Endothelial cell (in vitro differentiated cells): ENCODE results near the gene EHMT1. TPM values are rescaled to one million over a fixed set of nuclear protein-coding genes. Genes with fewer than 3 reads are reported as not detected.

ENCODE experiments used
- DNase-seq: peaks from one replicate; pipeline ENCODE4 v3.0.0; 2021; ENCODE audit warnings: low spot score
- H3K27ac Mint-ChIP-seq: one replicate; pipeline ENCODE4 v1.8.0; 2021; ENCODE audit warnings: mixed read lengths, inconsistent platforms; ENCODE audit not compliant: unreplicated experiment
- H3K27me3 Mint-ChIP-seq: one replicate; pipeline ENCODE4 v1.8.0; 2021; ENCODE audit warnings: mild to moderate bottlenecking, moderate library complexity, mixed read lengths, inconsistent platforms; ENCODE audit not compliant: unreplicated experiment
- H3K36me3 Mint-ChIP-seq: one replicate; pipeline ENCODE4 v1.8.0; 2021; ENCODE audit warnings: mild to moderate bottlenecking, low read depth, mixed read lengths, inconsistent platforms; ENCODE audit not compliant: unreplicated experiment
- H3K4me1 Mint-ChIP-seq: one replicate; pipeline ENCODE4 v1.8.0; 2021; ENCODE audit warnings: mild to moderate bottlenecking, mixed read lengths, inconsistent platforms; ENCODE audit not compliant: unreplicated experiment
- H3K4me3 Mint-ChIP-seq: one replicate; pipeline ENCODE4 v1.8.0; 2021; ENCODE audit warnings: mild to moderate bottlenecking, mixed read lengths, inconsistent platforms; ENCODE audit not compliant: unreplicated experiment
- H3K9me3 Mint-ChIP-seq: one replicate; pipeline ENCODE4 v1.8.0; 2021; ENCODE audit warnings: mixed read lengths, inconsistent platforms; ENCODE audit not compliant: unreplicated experiment
- total RNA-seq: library from RNA; stranded (reverse); fragmentation: NEBNext Ultra II Directional; extraction: Animal tissue kit (Norgen Biotek cat#: 25700); gene quantifications from one replicate; pipeline ENCODE4 v1.2.1, GENCODE V29; 2021; ENCODE audit not compliant: unreplicated experiment
- TF ChIP-seq, protein P1 (sequence below): fragments of 200-600 bp; sonication (generic); IDR thresholded peaks from one replicate; pipeline ENCODE4 v1.5.0; 2021; ENCODE audit warnings: antibody characterized with exemption; ENCODE audit not compliant: unreplicated experiment

Gene EHMT1
- total RNA-seq, 1 donor from 2014 or later: 120 TPM

DNA sequence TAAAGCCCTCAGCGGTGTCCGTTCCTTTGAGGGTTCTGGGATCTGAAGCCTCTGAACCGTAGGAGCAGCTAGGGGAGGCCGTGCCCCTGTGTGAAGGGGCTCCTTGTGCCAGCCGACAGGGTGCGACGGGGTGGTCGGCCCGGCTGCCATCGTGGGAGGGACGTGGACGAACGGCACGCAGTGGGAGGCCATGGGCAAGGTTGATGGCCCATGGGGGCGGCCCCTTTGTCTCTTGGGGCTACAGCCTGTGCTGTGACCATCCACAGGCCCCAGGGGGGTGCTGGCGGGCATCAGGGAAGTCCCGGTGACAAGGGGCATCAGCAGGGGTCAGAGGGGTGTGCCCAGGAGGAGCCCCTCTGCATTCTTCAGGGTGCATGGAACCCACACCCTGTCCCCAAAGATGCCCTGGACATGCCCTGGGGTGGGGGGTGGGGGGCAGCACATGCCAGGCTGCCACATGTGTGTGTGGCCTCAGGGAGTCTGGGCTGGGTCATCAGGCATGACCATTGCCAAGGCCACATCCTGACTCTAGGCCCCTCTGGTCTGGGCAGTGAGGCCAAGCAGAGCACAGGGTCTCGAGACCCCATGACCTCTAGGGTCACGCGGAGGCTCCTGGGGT lies 209.2 kb downstream of the EHMT1 start:
- peaks cover 4% of the 10 kb centered on the region for H3K27me3 Mint-ChIP-seq
- no peaks in the 10 kb centered on the region for H3K9me3 Mint-ChIP-seq
- H3K36me3 Mint-ChIP-seq: peaks cover 47% of the 10 kb centered on the region
- TF ChIP-seq, protein P1, sequence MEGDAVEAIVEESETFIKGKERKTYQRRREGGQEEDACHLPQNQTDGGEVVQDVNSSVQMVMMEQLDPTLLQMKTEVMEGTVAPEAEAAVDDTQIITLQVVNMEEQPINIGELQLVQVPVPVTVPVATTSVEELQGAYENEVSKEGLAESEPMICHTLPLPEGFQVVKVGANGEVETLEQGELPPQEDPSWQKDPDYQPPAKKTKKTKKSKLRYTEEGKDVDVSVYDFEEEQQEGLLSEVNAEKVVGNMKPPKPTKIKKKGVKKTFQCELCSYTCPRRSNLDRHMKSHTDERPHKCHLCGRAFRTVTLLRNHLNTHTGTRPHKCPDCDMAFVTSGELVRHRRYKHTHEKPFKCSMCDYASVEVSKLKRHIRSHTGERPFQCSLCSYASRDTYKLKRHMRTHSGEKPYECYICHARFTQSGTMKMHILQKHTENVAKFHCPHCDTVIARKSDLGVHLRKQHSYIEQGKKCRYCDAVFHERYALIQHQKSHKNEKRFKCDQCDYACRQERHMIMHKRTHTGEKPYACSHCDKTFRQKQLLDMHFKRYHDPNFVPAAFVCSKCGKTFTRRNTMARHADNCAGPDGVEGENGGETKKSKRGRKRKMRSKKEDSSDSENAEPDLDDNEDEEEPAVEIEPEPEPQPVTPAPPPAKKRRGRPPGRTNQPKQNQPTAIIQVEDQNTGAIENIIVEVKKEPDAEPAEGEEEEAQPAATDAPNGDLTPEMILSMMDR: no peak
- no peak overlapping the region for H3K4me3 Mint-ChIP-seq
- DNase-seq: no peak
- H3K27ac Mint-ChIP-seq: no peak overlapping the region
- H3K4me1 Mint-ChIP-seq: peaks cover 3% of the 10 kb centered on the region

DNA sequence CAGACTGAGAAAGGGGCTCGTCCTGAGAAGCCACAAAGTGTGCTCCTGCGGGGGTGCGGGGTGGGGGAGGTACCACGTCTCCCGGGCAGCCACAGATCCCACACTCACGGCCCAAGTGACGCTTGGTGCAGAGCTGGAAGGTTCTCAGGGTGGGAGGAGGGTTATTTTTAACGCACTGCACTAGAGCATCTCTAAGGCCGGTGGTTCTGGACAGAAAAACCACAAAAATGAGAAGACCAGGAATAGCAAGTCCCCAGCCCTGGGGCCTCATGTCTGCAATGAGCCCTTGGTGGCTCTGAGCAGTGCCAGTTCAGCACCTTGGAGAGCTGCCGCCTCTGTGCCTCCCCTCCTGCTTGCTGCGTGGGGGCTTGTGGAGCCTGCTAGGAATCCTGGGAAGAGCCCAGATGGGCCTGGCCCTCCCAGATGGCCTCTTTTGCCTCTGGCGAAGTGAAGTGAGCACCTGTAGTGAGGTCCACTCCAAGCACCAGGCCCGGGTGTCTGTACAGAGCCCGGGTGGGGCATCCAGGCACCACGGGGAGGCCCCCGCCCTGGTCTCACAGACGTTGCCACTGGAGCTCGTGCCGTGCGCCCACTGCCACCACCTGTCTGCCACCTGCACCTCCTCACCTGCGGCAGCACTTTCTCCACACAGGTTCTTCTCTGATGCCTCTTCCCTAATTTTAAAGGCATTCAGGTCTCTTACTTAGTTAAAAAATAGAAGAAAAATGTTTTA lies 209.9 kb downstream of the EHMT1 start:
- no peaks in the 10 kb centered on the region for H3K9me3 Mint-ChIP-seq
- DNase-seq: peak; percentile 52
- peaks cover 4% of the 10 kb centered on the region for H3K27me3 Mint-ChIP-seq
- no peak overlapping the region for H3K27ac Mint-ChIP-seq
- peaks cover 46% of the 10 kb centered on the region for H3K36me3 Mint-ChIP-seq
- H3K4me1 Mint-ChIP-seq: peaks cover 3% of the 10 kb centered on the region
- TF ChIP-seq, protein P1: no peak
- H3K4me3 Mint-ChIP-seq: peak overlapping the region; percentile 47

DNA sequence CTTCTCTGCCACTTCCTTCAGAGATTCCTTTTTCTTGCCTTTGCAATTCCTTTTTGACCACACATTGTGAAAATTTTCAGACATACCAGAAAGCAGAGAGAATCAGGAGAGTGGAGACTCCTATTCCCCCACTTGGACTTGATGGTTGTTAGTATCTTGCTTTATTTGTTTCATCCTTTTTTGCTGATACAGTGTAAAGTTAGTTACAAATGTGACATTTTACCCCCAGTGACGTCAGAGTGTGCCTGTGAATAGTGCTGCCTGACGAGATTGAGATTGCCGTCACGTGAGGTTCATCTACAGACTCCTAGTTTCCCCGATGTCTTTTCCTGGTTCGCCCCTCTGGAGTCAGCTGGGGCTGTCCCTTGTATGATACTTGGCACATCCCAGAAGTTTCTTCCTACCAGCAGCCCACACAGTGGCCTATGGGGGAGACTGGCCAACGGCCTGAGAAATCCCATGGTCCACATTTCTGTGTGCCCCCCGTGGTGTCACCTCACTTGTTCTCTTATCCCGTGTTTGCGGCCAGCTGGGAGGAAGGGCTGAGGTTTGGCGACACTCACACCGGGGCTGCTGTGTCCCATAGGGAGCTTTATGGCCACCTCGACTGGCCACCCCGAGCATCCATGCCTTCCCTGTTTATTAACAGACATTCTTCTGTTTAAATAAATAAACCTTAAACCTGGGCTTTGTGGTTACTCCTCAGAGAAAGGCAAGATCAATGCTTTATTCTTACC lies 210.6 kb downstream of the EHMT1 start:
- TF ChIP-seq, protein P1: no peak
- H3K27me3 Mint-ChIP-seq: peaks cover 5% of the 10 kb centered on the region
- H3K27ac Mint-ChIP-seq: no peak overlapping the region
- peak overlapping the region; percentile 47 for H3K4me3 Mint-ChIP-seq
- peaks cover 38% of the 10 kb centered on the region for H3K36me3 Mint-ChIP-seq
- H3K9me3 Mint-ChIP-seq: no peaks in the 10 kb centered on the region
- no peak for DNase-seq
- H3K4me1 Mint-ChIP-seq: peaks cover 3% of the 10 kb centered on the region

DNA sequence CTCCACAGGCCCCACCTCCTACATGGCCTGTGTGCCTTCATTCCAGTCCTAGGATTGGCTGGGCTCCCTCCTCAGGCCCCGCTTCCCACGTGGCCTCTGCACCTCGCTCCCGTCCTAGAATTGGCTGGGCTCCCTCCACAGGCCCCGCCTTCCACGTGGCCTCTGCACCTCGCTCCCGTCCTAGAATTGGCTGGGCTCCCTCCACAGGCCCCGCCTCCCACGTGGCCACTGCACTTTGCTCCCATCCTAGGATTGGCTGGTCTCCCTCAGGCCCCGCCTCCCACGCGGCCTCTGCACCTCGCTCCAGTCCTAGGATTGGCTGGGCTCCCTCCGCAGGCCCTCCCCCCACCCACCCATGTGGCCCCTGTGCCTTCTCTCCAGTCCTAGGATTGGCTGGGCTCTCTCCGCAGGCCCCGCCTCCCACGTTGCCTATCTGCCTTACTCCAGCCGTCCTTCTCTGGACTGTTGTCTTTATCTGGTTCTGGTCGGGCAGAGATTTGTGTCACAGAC lies 213.4 kb downstream of the EHMT1 start:
- Mint-ChIP-seq H3K27me3 (peaks cover 9% of the 10 kb centered on the region), H3K36me3 (peaks cover 21% of the 10 kb centered on the region), H3K9me3 (no peaks in the 10 kb centered on the region), H3K4me1 (no peaks in the 10 kb centered on the region), H3K27ac (no peak overlapping the region), H3K4me3 (no peak overlapping the region)
- TF ChIP-seq, protein P1: no peak
- no peak for DNase-seq
